DOHH2 (cell line): ENCODE data around the gene EBP.

Experiments used
- H3F3A ChIP-seq: fragments of 200-600 bp; sonication (generic), shearing (Covaris generic); 2 replicates; pipeline ENCODE4 v1.6.0; 2016; ENCODE audit warnings: antibody characterized with exemption, mild to moderate bottlenecking; ENCODE audit not compliant: control insufficient read depth, insufficient read depth
- H3K27ac ChIP-seq: fragments of 200-600 bp; sonication (generic); 2 replicates; pipeline ENCODE4 v1.5.1; 2014; ENCODE audit warnings: low read depth, mild to moderate bottlenecking, low read length, moderate library complexity
- H3K27me3 ChIP-seq: fragments of 200-600 bp; sonication (generic); 2 replicates; pipeline ENCODE4 v1.6.1; 2014; ENCODE audit warnings: mild to moderate bottlenecking, low read length, mixed read lengths; ENCODE audit not compliant: control insufficient read depth
- H3K36me3 ChIP-seq: fragments of 200-600 bp; sonication (generic); 2 replicates; pipeline ENCODE4 v1.6.1; 2014; ENCODE audit warnings: mild to moderate bottlenecking, low read length, moderate library complexity, mixed read lengths; ENCODE audit not compliant: control insufficient read depth
- H3K4me1 ChIP-seq: fragments of 200-600 bp; sonication (generic); 2 replicates; pipeline ENCODE4 v1.6.1; 2014; ENCODE audit warnings: mild to moderate bottlenecking, low read length, mixed read lengths; ENCODE audit not compliant: control insufficient read depth
- H3K4me2 ChIP-seq: fragments of 200-600 bp; sonication (generic); 2 replicates; pipeline ENCODE4 v1.6.0; 2014; ENCODE audit warnings: mild to moderate bottlenecking, low read length, moderate library complexity
- H3K4me3 ChIP-seq: fragments of 200-600 bp; sonication (generic); 2 replicates; pipeline ENCODE4 v1.5.1; 2014; ENCODE audit warnings: mild to moderate bottlenecking, low read length, mixed read lengths
- H3K79me2 ChIP-seq: fragments of 200-600 bp; sonication (generic); 2 replicates; pipeline ENCODE4 v1.6.1; 2014; ENCODE audit warnings: mild to moderate bottlenecking, low read length, mixed read lengths; ENCODE audit not compliant: control insufficient read depth
- H3K9me2 ChIP-seq: fragments of 200-600 bp; sonication (generic); replicated peaks from 2 replicates; pipeline ENCODE4 v1.6.1; 2014; ENCODE audit warnings: mild to moderate bottlenecking, low read length, mixed read lengths; ENCODE audit not compliant: control insufficient read depth
- H3K9me3 ChIP-seq: fragments of 200-600 bp; sonication (generic); 2 replicates; pipeline ENCODE4 v1.6.1; 2014; ENCODE audit warnings: antibody characterized with exemption, low read length, mixed read lengths; ENCODE audit not compliant: control insufficient read depth, insufficient read depth
- H4K20me1 ChIP-seq: fragments of 200-600 bp; sonication (generic); 2 replicates; pipeline ENCODE4 v1.6.0; 2014; ENCODE audit warnings: low read depth, mild to moderate bottlenecking, antibody characterized with exemption, low read length, moderate library complexity; ENCODE audit not compliant: control insufficient read depth, insufficient read depth
- EZH2phosphoT487 ChIP-seq: fragments of 200-600 bp; sonication (generic); IDR thresholded peaks from 2 replicates; pipeline ENCODE4 v1.6.1; 2017; ENCODE audit warnings: borderline replicate concordance, mild to moderate bottlenecking, antibody characterized with exemption, low read length, moderate library complexity, mixed read lengths
- TF ChIP-seq, protein P1 (sequence below): fragments of 200-600 bp; sonication (generic); IDR thresholded peaks from one replicate; pipeline ENCODE4 v1.5.1; 2014; ENCODE audit warnings: antibody characterized with exemption, mild to moderate bottlenecking, low read depth, low read length; ENCODE audit not compliant: poor library complexity, severe bottlenecking

EBP gene

GRCh38 chrX:48576108-48576507, 54.5 kb downstream of the EBP start:
- no peak overlapping the region for H3K27ac ChIP-seq
- H3K36me3 ChIP-seq: peaks cover 49% of the 10 kb centered on the region
- no peaks in the 10 kb centered on the region for H3K9me2 ChIP-seq
- peaks cover 25% of the 10 kb centered on the region for H3K79me2 ChIP-seq
- H3F3A ChIP-seq: peaks cover 50% of the 10 kb centered on the region
- H3K9me3 ChIP-seq: no peaks in the 10 kb centered on the region
- H3K27me3 ChIP-seq: no peaks in the 10 kb centered on the region
- H4K20me1 ChIP-seq: peaks cover 11% of the 10 kb centered on the region; the same call in 1 of the 2 replicates
- TF ChIP-seq EZH2phosphoT487: no peak
- TF ChIP-seq, protein P1, sequence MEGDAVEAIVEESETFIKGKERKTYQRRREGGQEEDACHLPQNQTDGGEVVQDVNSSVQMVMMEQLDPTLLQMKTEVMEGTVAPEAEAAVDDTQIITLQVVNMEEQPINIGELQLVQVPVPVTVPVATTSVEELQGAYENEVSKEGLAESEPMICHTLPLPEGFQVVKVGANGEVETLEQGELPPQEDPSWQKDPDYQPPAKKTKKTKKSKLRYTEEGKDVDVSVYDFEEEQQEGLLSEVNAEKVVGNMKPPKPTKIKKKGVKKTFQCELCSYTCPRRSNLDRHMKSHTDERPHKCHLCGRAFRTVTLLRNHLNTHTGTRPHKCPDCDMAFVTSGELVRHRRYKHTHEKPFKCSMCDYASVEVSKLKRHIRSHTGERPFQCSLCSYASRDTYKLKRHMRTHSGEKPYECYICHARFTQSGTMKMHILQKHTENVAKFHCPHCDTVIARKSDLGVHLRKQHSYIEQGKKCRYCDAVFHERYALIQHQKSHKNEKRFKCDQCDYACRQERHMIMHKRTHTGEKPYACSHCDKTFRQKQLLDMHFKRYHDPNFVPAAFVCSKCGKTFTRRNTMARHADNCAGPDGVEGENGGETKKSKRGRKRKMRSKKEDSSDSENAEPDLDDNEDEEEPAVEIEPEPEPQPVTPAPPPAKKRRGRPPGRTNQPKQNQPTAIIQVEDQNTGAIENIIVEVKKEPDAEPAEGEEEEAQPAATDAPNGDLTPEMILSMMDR: no peak
- peak overlapping the region; percentile 93 for H3K4me3 ChIP-seq
- peak overlapping the region; percentile 92 for H3K4me2 ChIP-seq
- H3K4me1 ChIP-seq: peaks cover 27% of the 10 kb centered on the region
